DOHH2 (cell line): ENCODE data around the gene MACROH2A2.

Source experiments
- H3F3A ChIP-seq: fragments of 200-600 bp; sonication (generic), shearing (Covaris generic); 2 replicates; pipeline ENCODE4 v1.6.0; 2016; ENCODE audit warnings: antibody characterized with exemption, mild to moderate bottlenecking; ENCODE audit not compliant: control insufficient read depth, insufficient read depth
- H3K27ac ChIP-seq: fragments of 200-600 bp; sonication (generic); 2 replicates; pipeline ENCODE4 v1.5.1; 2014; ENCODE audit warnings: low read depth, mild to moderate bottlenecking, low read length, moderate library complexity
- H3K27me3 ChIP-seq: fragments of 200-600 bp; sonication (generic); 2 replicates; pipeline ENCODE4 v1.6.1; 2014; ENCODE audit warnings: mild to moderate bottlenecking, low read length, mixed read lengths; ENCODE audit not compliant: control insufficient read depth
- H3K36me3 ChIP-seq: fragments of 200-600 bp; sonication (generic); 2 replicates; pipeline ENCODE4 v1.6.1; 2014; ENCODE audit warnings: mild to moderate bottlenecking, low read length, moderate library complexity, mixed read lengths; ENCODE audit not compliant: control insufficient read depth
- H3K4me1 ChIP-seq: fragments of 200-600 bp; sonication (generic); 2 replicates; pipeline ENCODE4 v1.6.1; 2014; ENCODE audit warnings: mild to moderate bottlenecking, low read length, mixed read lengths; ENCODE audit not compliant: control insufficient read depth
- H3K4me2 ChIP-seq: fragments of 200-600 bp; sonication (generic); 2 replicates; pipeline ENCODE4 v1.6.0; 2014; ENCODE audit warnings: mild to moderate bottlenecking, low read length, moderate library complexity
- H3K4me3 ChIP-seq: fragments of 200-600 bp; sonication (generic); 2 replicates; pipeline ENCODE4 v1.5.1; 2014; ENCODE audit warnings: mild to moderate bottlenecking, low read length, mixed read lengths
- H3K79me2 ChIP-seq: fragments of 200-600 bp; sonication (generic); 2 replicates; pipeline ENCODE4 v1.6.1; 2014; ENCODE audit warnings: mild to moderate bottlenecking, low read length, mixed read lengths; ENCODE audit not compliant: control insufficient read depth
- H3K9me2 ChIP-seq: fragments of 200-600 bp; sonication (generic); replicated peaks from 2 replicates; pipeline ENCODE4 v1.6.1; 2014; ENCODE audit warnings: mild to moderate bottlenecking, low read length, mixed read lengths; ENCODE audit not compliant: control insufficient read depth
- H3K9me3 ChIP-seq: fragments of 200-600 bp; sonication (generic); 2 replicates; pipeline ENCODE4 v1.6.1; 2014; ENCODE audit warnings: antibody characterized with exemption, low read length, mixed read lengths; ENCODE audit not compliant: control insufficient read depth, insufficient read depth
- H4K20me1 ChIP-seq: fragments of 200-600 bp; sonication (generic); 2 replicates; pipeline ENCODE4 v1.6.0; 2014; ENCODE audit warnings: low read depth, mild to moderate bottlenecking, antibody characterized with exemption, low read length, moderate library complexity; ENCODE audit not compliant: control insufficient read depth, insufficient read depth
- EZH2phosphoT487 ChIP-seq: fragments of 200-600 bp; sonication (generic); IDR thresholded peaks from 2 replicates; pipeline ENCODE4 v1.6.1; 2017; ENCODE audit warnings: borderline replicate concordance, mild to moderate bottlenecking, antibody characterized with exemption, low read length, moderate library complexity, mixed read lengths
- TF ChIP-seq, protein P1 (sequence below): fragments of 200-600 bp; sonication (generic); IDR thresholded peaks from one replicate; pipeline ENCODE4 v1.5.1; 2014; ENCODE audit warnings: antibody characterized with exemption, mild to moderate bottlenecking, low read depth, low read length; ENCODE audit not compliant: poor library complexity, severe bottlenecking

Gene MACROH2A2

GRCh38 chr10:70119623-70120022, 67.0 kb downstream of the MACROH2A2 start:
- no peaks in the 10 kb centered on the region for H4K20me1 ChIP-seq
- H3K4me1 ChIP-seq: peaks cover 3% of the 10 kb centered on the region; the same call in 1 of the 2 replicates
- H3K79me2 ChIP-seq: no peaks in the 10 kb centered on the region
- no peak overlapping the region for H3K4me3 ChIP-seq
- H3K4me2 ChIP-seq: no peak overlapping the region
- H3K9me2 ChIP-seq: no peaks in the 10 kb centered on the region
- no peaks in the 10 kb centered on the region; the same call in 1 of the 2 replicates for H3F3A ChIP-seq
- TF ChIP-seq EZH2phosphoT487: no peak
- TF ChIP-seq, protein P1, sequence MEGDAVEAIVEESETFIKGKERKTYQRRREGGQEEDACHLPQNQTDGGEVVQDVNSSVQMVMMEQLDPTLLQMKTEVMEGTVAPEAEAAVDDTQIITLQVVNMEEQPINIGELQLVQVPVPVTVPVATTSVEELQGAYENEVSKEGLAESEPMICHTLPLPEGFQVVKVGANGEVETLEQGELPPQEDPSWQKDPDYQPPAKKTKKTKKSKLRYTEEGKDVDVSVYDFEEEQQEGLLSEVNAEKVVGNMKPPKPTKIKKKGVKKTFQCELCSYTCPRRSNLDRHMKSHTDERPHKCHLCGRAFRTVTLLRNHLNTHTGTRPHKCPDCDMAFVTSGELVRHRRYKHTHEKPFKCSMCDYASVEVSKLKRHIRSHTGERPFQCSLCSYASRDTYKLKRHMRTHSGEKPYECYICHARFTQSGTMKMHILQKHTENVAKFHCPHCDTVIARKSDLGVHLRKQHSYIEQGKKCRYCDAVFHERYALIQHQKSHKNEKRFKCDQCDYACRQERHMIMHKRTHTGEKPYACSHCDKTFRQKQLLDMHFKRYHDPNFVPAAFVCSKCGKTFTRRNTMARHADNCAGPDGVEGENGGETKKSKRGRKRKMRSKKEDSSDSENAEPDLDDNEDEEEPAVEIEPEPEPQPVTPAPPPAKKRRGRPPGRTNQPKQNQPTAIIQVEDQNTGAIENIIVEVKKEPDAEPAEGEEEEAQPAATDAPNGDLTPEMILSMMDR: no peak
- H3K9me3 ChIP-seq: no peaks in the 10 kb centered on the region
- no peaks in the 10 kb centered on the region for H3K27me3 ChIP-seq
- no peak overlapping the region for H3K27ac ChIP-seq
- peaks cover 6% of the 10 kb centered on the region; the same call in 1 of the 2 replicates for H3K36me3 ChIP-seq

DNA sequence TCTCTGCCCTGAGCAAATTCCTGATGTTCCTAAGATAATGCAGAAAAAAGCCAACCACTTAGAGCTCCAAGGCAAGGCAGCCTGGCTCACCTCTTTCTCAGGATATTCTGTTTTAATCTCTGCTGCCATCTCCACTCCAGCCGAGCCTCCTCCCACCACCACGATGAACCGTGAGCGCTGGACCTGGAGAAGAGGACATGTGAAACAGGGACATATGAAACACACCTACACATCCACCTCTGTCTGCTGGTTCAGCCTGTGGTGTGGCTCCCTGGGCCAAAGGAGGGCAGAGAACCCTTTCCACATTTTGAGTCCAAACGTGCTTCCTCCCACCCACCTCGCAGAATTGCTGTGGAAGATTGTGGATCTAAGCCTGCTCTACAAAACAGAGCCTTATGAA, 67.8 kb downstream of the MACROH2A2 start:
- Histone ChIP-seq H3K36me3 (no peaks in the 10 kb centered on the region), H3K9me3 (no peaks in the 10 kb centered on the region), H3K27ac (no peak overlapping the region), H3K27me3 (no peaks in the 10 kb centered on the region), H3K9me2 (no peaks in the 10 kb centered on the region), H3F3A (no peaks in the 10 kb centered on the region; the same call in 1 of the 2 replicates), H3K4me1 (peaks cover 3% of the 10 kb centered on the region; the same call in 1 of the 2 replicates), H3K79me2 (no peaks in the 10 kb centered on the region), H3K4me3 (no peak overlapping the region), H3K4me2 (no peak overlapping the region), H4K20me1 (no peaks in the 10 kb centered on the region)
- TF ChIP-seq, protein P1: no peak
- TF ChIP-seq EZH2phosphoT487: no peak

GRCh38 chr10:70121281-70121949, 68.8 kb downstream of the MACROH2A2 start:
- H3K9me2 ChIP-seq: no peaks in the 10 kb centered on the region
- no peaks in the 10 kb centered on the region for H3K36me3 ChIP-seq
- no peak overlapping the region for H3K4me3 ChIP-seq
- H3K27me3 ChIP-seq: no peaks in the 10 kb centered on the region
- TF ChIP-seq, protein P1: no peak
- no peak for TF ChIP-seq EZH2phosphoT487
- H3K4me1 ChIP-seq: peaks cover 6% of the 10 kb centered on the region
- no peaks in the 10 kb centered on the region for H3F3A ChIP-seq
- no peaks in the 10 kb centered on the region for H3K79me2 ChIP-seq
- H4K20me1 ChIP-seq: no peaks in the 10 kb centered on the region
- H3K27ac ChIP-seq: no peak overlapping the region
- no peaks in the 10 kb centered on the region for H3K9me3 ChIP-seq
- no peak overlapping the region for H3K4me2 ChIP-seq
